Tibial nerve (tissue), 4 donors: Measurements from ENCODE around the gene INHBB. TPM values are rescaled to one million over a fixed set of nuclear protein-coding genes. Genes with fewer than 3 reads are reported as not detected.

Experiments used
- DNase-seq, 2 donors: peaks; one replicate each; pipeline ENCODE4 v3.0.0-alpha.2; 2019; ENCODE audit warnings: low spot score in 2 of 2
- H3K27ac ChIP-seq, 4 donors: fragments of 200-600 bp; sonication (generic) in 3 of 4; one replicate each; pipeline ENCODE4 v1.5.1; 2017 to 2019; ENCODE audit warnings: mild to moderate bottlenecking in 1 of 4
- H3K27me3 ChIP-seq, 2 donors: fragments of 200-600 bp; sonication (generic) in 1 of 2; one replicate each; pipeline versions ENCODE4 v1.5.1 to v1.6.0; 2017 to 2019
- H3K36me3 ChIP-seq, 3 donors: fragments of 200-600 bp; sonication (generic); one replicate each; pipeline ENCODE4 v1.5.1; 2018 to 2019
- H3K4me1 ChIP-seq, 4 donors: fragments of 200-600 bp; sonication (generic) in 3 of 4; one replicate each; pipeline ENCODE4 v1.5.1; 2017 to 2019
- H3K4me3 ChIP-seq, 4 donors: fragments of 200-600 bp; sonication (generic) in 3 of 4; one replicate each; pipeline ENCODE4 v1.5.1; 2017 to 2019; ENCODE audit warnings: mild to moderate bottlenecking in 1 of 4, moderate library complexity in 1 of 4
- H3K9me3 ChIP-seq, 4 donors: fragments of 200-600 bp; sonication (generic) in 3 of 4; one replicate each; pipeline ENCODE4 v1.5.1; 2017 to 2019
- CTCF ChIP-seq, 5 experiments: fragments of 200-600 bp in 3 of 5; fragments of 450-650 bp in 2 of 5; sonication (generic) in 3 of 5; IDR thresholded peaks; one replicate each; pipeline ENCODE4 v1.5.1; 2016 to 2019; ENCODE audit warnings: antibody characterized with exemption in 5 of 5, mild to moderate bottlenecking in 3 of 5, moderate library complexity in 2 of 5
- EP300 ChIP-seq, 2 donors: sonication (generic); formaldehyde crosslinking; IDR thresholded peaks; one replicate each; pipeline ENCODE4 v1.6.1; 2017; ENCODE audit warnings: antibody characterized with exemption in 2 of 2, mild to moderate bottlenecking in 1 of 2
- POLR2A ChIP-seq, 2 donors: fragments of 450-650 bp; IDR thresholded peaks; one replicate each; pipeline ENCODE4 v1.6.1; 2017; ENCODE audit warnings: antibody characterized with exemption in 2 of 2, mild to moderate bottlenecking in 2 of 2, moderate library complexity in 2 of 2
- WGBS, 2 donors: methylation state at CpG; one replicate each; pipeline ENCODE4 v1.1.5; 2018; 5-methylcytosine and 5-hydroxymethylcytosine counted together
- total RNA-seq, 4 donors: library from RNA; depleted of rRNA; stranded (reverse); fragments of >200 nt; gene quantifications; one replicate each; pipeline ENCODE4 v1.1.0, GENCODE V29; 2016

The INHBB gene
- total RNA-seq, 4 donors from 2014 or later, result 21.9 to 26.5 (median 24.3) TPM

- Histone ChIP-seq H3K4me3 (no peak overlapping the region), H3K9me3 (no peaks in the 10 kb centered on the region), H3K4me1 (no peaks in the 10 kb centered on the region), H3K36me3 (no peaks in the 10 kb centered on the region), H3K27me3 (peaks cover 0 to 7% of the 10 kb centered on the region in 2 donors), H3K27ac (no peak overlapping the region)
- WGBS, 2 donors, result 80 to 86% methylated on average over 4 to 5 of the region's 5 CpGs
- TF ChIP-seq CTCF (IDR thresholded peaks at IDR 0.05), result no peak
- DNase-seq, result no peak
These were observed 14.4 kb downstream of the INHBB start for GRCh38 chr2:120360307-120360855.

GRCh38 chr2:120362926-120363325, 17.0 kb downstream of the INHBB start:
- Histone ChIP-seq H3K36me3 (no peaks in the 10 kb centered on the region), H3K4me1 (no peaks in the 10 kb centered on the region), H3K4me3 (no peak overlapping the region), H3K9me3 (no peaks in the 10 kb centered on the region), H3K27me3 (no peaks in the 10 kb centered on the region), H3K27ac (no peak overlapping the region)
- whole genome bisulfite sequencing, 2 donors, result 89 to 90% methylated on average over 10 to 11 of the region's 11 CpGs
- TF ChIP-seq POLR2A (IDR thresholded peaks at IDR 0.05) (no peak), CTCF (IDR thresholded peaks at IDR 0.05) (no peak), EP300 (IDR thresholded peaks at IDR 0.05) (no peak)
- DNase-seq, result no peak

GRCh38 chr2:120365236-120365793, 19.4 kb downstream of the INHBB start:
- H3K27ac ChIP-seq, result no peak overlapping the region
- H3K27me3 ChIP-seq, result no peaks in the 10 kb centered on the region
- no peak for TF ChIP-seq EP300 (IDR thresholded peaks at IDR 0.05)
- TF ChIP-seq CTCF (IDR thresholded peaks at IDR 0.05), result no peak
- no peak for TF ChIP-seq POLR2A (IDR thresholded peaks at IDR 0.05)
- H3K36me3 ChIP-seq, result no peaks in the 10 kb centered on the region
- 82 to 83% methylated on average over 2 to 11 of the region's 13 CpGs for WGBS, 2 donors
- no peak for DNase-seq
- H3K4me1 ChIP-seq, result no peaks in the 10 kb centered on the region
- H3K9me3 ChIP-seq, result peaks cover 0 to under 1% (median 0%) of the 10 kb centered on the region in 4 donors
- no peak overlapping the region for H3K4me3 ChIP-seq

- Histone ChIP-seq H3K4me1 (no peaks in the 10 kb centered on the region), H3K36me3 (no peaks in the 10 kb centered on the region), H3K9me3 (peaks cover 0 to 5% (median 0%) of the 10 kb centered on the region in 4 donors), H3K27me3 (no peaks in the 10 kb centered on the region), H3K4me3 (no peak overlapping the region), H3K27ac (no peak overlapping the region)
- TF ChIP-seq CTCF (IDR thresholded peaks at IDR 0.05), result no peak
- TF ChIP-seq POLR2A (IDR thresholded peaks at IDR 0.05), result no peak
- TF ChIP-seq EP300 (IDR thresholded peaks at IDR 0.05), result no peak
- 70 to 76% methylated on average over 11 of the region's 11 CpGs for WGBS, 2 donors
- DNase-seq, result no peak
These were observed 20.8 kb downstream of the INHBB start for GRCh38 chr2:120366698-120367097.

- H3K9me3 ChIP-seq, result peaks cover 0 to 5% (median 0%) of the 10 kb centered on the region in 4 donors
- no peak overlapping the region for H3K27ac ChIP-seq
- H3K4me3 ChIP-seq, result no peak overlapping the region
- no peaks in the 10 kb centered on the region for H3K27me3 ChIP-seq
- H3K36me3 ChIP-seq, result no peaks in the 10 kb centered on the region
- 64 to 68% methylated on average over 7 to 8 of the region's 8 CpGs for WGBS, 2 donors
- no peaks in the 10 kb centered on the region for H3K4me1 ChIP-seq
- TF ChIP-seq EP300 (IDR thresholded peaks at IDR 0.05) (no peak), CTCF (IDR thresholded peaks at IDR 0.05) (no peak), POLR2A (IDR thresholded peaks at IDR 0.05) (no peak)
- DNase-seq, result no peak
These were observed 21.3 kb downstream of the INHBB start for GRCh38 chr2:120367221-120367620.
